Neural crest cell (in vitro differentiated cells): ENCODE results near the gene PDXK. TPM values are rescaled to one million over a fixed set of nuclear protein-coding genes. Genes with fewer than 3 reads are reported as not detected.

Experiments used
- DNase-seq: peaks from one replicate; pipeline ENCODE4 v3.0.0; 2021; ENCODE audit warnings: low read depth, mixed read lengths, low spot score
- H3K27ac Mint-ChIP-seq: one replicate; pipeline ENCODE4 v1.8.0; 2021; ENCODE audit warnings: mild to moderate bottlenecking, mixed read lengths; ENCODE audit not compliant: unreplicated experiment
- H3K27me3 Mint-ChIP-seq: 2 replicates; pipeline ENCODE4 v1.8.0; 2021; ENCODE audit warnings: low read depth, mild to moderate bottlenecking, mixed read lengths
- H3K36me3 Mint-ChIP-seq: 2 replicates; pipeline ENCODE4 v1.8.0; 2021; ENCODE audit warnings: low read depth, mild to moderate bottlenecking, mixed read lengths
- H3K4me1 Mint-ChIP-seq: 2 replicates; pipeline ENCODE4 v1.8.0; 2021; ENCODE audit warnings: mixed read lengths
- H3K4me3 Mint-ChIP-seq: one replicate; pipeline ENCODE4 v1.8.0; 2021; ENCODE audit warnings: mild to moderate bottlenecking, mixed read lengths
- H3K9me3 Mint-ChIP-seq: 2 replicates; pipeline ENCODE4 v1.8.0; 2021; ENCODE audit warnings: mixed read lengths
- CTCF ChIP-seq: fragments of 200-600 bp; sonication (generic); conservative IDR thresholded peaks from 2 replicates; pipeline ENCODE4 v1.5.0; 2021; ENCODE audit warnings: antibody characterized with exemption, mild to moderate bottlenecking
- total RNA-seq: library from RNA; stranded (reverse); gene quantifications from 2 replicates; pipeline ENCODE4 v1.2.1, GENCODE V29; 2021

The PDXK gene
- total RNA-seq, 1 donor from 2014 or later = 67.3 TPM

GRCh38 chr21:43790010-43790524 lies 71.1 kb downstream of the PDXK start:
- H3K27ac Mint-ChIP-seq = peak overlapping the region; percentile 78
- H3K4me3 Mint-ChIP-seq = peak overlapping the region; percentile 97
- peaks cover 3% of the 10 kb centered on the region for H3K27me3 Mint-ChIP-seq
- no peak for DNase-seq
- H3K4me1 Mint-ChIP-seq = peaks cover 21% of the 10 kb centered on the region
- H3K9me3 Mint-ChIP-seq = no peaks in the 10 kb centered on the region
- peaks cover 2% of the 10 kb centered on the region for H3K36me3 Mint-ChIP-seq
- TF ChIP-seq CTCF = no peak

GRCh38 chr21:43792406-43792805 lies 73.5 kb downstream of the PDXK start:
- peak overlapping the region; percentile 62 for H3K4me3 Mint-ChIP-seq
- peaks cover 17% of the 10 kb centered on the region for H3K4me1 Mint-ChIP-seq
- TF ChIP-seq CTCF = no peak
- H3K27ac Mint-ChIP-seq = no peak overlapping the region
- no peaks in the 10 kb centered on the region for H3K9me3 Mint-ChIP-seq
- H3K27me3 Mint-ChIP-seq = no peaks in the 10 kb centered on the region
- no peak for DNase-seq
- H3K36me3 Mint-ChIP-seq = peaks cover 9% of the 10 kb centered on the region

GRCh38 chr21:43793243-43793642 lies 74.3 kb downstream of the PDXK start:
- Mint-ChIP-seq H3K4me1 (peaks cover 17% of the 10 kb centered on the region), H3K9me3 (no peaks in the 10 kb centered on the region), H3K4me3 (no peak overlapping the region), H3K36me3 (peaks cover 10% of the 10 kb centered on the region), H3K27ac (no peak overlapping the region), H3K27me3 (no peaks in the 10 kb centered on the region)
- no peak for TF ChIP-seq CTCF
- DNase-seq = no peak

- Mint-ChIP-seq H3K9me3 (no peaks in the 10 kb centered on the region), H3K36me3 (peaks cover 11% of the 10 kb centered on the region), H3K4me3 (peak overlapping the region; percentile 62), H3K27me3 (no peaks in the 10 kb centered on the region), H3K4me1 (peaks cover 17% of the 10 kb centered on the region), H3K27ac (no peak overlapping the region)
- TF ChIP-seq CTCF = no peak
- DNase-seq = no peak
These were observed 75.4 kb downstream of the PDXK start for GRCh38 chr21:43794311-43794710.

GRCh38 chr21:43794857-43795256 lies 75.9 kb downstream of the PDXK start:
- no peak for TF ChIP-seq CTCF
- Mint-ChIP-seq H3K36me3 (peaks cover 11% of the 10 kb centered on the region), H3K4me1 (peaks cover 17% of the 10 kb centered on the region), H3K27ac (peak overlapping the region; percentile 19), H3K9me3 (no peaks in the 10 kb centered on the region), H3K27me3 (no peaks in the 10 kb centered on the region), H3K4me3 (no peak overlapping the region)
- no peak for DNase-seq
